Effector memory CD4-positive, alpha-beta T cell (primary cell): Measurements from ENCODE around the gene SORL1.
A peak's percentile ranks its signal among the peaks of the same experiment; 100 is the strongest.
"Not testable (repeated sequence)": the region's sequence is repeated elsewhere in the genome, so short reads cannot be mapped to it uniquely, and the experiment has no call there.

Experiments used
- DNase-seq, 3 donors: peaks; one replicate each; pipeline ENCODE4 v3.0.0-alpha.2; 2020
- H3K27ac ChIP-seq: 2 replicates; pipeline ENCODE4 v1.7.0; 2013; ENCODE audit warnings: mild to moderate bottlenecking, low read length, moderate library complexity; ENCODE audit not compliant: insufficient read depth, poor library complexity, severe bottlenecking
- H3K27me3 ChIP-seq: replicated peaks from 2 replicates; pipeline ENCODE4 v1.7.0; 2013; ENCODE audit warnings: mild to moderate bottlenecking, low read length; ENCODE audit not compliant: insufficient read depth, control insufficient read depth, poor library complexity, severe bottlenecking
- H3K36me3 ChIP-seq: 2 replicates; pipeline ENCODE4 v1.7.0; 2013; ENCODE audit warnings: mild to moderate bottlenecking, low read length, moderate library complexity; ENCODE audit not compliant: control insufficient read depth, insufficient read depth
- H3K4me1 ChIP-seq: 2 replicates; pipeline ENCODE4 v1.7.0; 2013; ENCODE audit warnings: low read length, mild to moderate bottlenecking; ENCODE audit not compliant: control insufficient read depth, insufficient read depth, poor library complexity, severe bottlenecking
- H3K4me3 ChIP-seq: 2 replicates; pipeline ENCODE4 v1.7.0; 2013; ENCODE audit warnings: low read length, low read depth, mild to moderate bottlenecking; ENCODE audit not compliant: insufficient read depth, poor library complexity, severe bottlenecking
- H3K9me3 ChIP-seq: 2 replicates; pipeline ENCODE4 v1.7.0; 2013; ENCODE audit warnings: mild to moderate bottlenecking, low read length, moderate library complexity; ENCODE audit not compliant: control insufficient read depth
- total RNA-seq, 3 donors: gene quantifications; one replicate each; lab custom pipeline; 2026; lab: John Stamatoyannopoulos, UW

The SORL1 gene, protein sequence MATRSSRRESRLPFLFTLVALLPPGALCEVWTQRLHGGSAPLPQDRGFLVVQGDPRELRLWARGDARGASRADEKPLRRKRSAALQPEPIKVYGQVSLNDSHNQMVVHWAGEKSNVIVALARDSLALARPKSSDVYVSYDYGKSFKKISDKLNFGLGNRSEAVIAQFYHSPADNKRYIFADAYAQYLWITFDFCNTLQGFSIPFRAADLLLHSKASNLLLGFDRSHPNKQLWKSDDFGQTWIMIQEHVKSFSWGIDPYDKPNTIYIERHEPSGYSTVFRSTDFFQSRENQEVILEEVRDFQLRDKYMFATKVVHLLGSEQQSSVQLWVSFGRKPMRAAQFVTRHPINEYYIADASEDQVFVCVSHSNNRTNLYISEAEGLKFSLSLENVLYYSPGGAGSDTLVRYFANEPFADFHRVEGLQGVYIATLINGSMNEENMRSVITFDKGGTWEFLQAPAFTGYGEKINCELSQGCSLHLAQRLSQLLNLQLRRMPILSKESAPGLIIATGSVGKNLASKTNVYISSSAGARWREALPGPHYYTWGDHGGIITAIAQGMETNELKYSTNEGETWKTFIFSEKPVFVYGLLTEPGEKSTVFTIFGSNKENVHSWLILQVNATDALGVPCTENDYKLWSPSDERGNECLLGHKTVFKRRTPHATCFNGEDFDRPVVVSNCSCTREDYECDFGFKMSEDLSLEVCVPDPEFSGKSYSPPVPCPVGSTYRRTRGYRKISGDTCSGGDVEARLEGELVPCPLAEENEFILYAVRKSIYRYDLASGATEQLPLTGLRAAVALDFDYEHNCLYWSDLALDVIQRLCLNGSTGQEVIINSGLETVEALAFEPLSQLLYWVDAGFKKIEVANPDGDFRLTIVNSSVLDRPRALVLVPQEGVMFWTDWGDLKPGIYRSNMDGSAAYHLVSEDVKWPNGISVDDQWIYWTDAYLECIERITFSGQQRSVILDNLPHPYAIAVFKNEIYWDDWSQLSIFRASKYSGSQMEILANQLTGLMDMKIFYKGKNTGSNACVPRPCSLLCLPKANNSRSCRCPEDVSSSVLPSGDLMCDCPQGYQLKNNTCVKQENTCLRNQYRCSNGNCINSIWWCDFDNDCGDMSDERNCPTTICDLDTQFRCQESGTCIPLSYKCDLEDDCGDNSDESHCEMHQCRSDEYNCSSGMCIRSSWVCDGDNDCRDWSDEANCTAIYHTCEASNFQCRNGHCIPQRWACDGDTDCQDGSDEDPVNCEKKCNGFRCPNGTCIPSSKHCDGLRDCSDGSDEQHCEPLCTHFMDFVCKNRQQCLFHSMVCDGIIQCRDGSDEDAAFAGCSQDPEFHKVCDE (N-terminal part only)
- 843 to 1,085 (median 918) reads per million in 3 donors for total RNA-seq

DNA sequence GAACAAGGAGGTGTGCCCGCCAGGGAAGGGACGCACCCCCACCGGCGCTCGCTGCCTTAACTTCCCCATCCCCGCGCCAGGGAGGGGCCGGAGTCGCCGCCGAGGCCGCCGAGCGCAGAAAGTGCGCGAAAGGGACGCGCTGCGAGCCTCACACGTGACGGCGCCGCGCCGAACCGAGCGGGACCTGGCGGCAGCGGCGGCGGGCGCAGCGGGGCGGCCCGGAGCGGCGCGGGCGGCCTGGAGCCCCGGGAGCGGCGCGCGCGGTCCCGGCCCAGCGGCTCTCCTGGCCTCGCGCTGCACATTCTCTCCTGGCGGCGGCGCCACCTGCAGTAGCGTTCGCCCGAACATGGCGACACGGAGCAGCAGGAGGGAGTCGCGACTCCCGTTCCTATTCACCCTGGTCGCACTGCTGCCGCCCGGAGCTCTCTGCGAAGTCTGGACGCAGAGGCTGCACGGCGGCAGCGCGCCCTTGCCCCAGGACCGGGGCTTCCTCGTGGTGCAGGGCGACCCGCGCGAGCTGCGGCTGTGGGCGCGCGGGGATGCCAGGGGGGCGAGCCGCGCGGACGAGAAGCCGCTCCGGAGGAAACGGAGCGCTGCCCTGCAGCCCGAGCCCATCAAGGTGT is at the start of gene SORL1:
SORL1 (plus strand) TSS at position 329 of the 623 bp plus-strand sequence; CDS start at position 347, 18 bp downstream.
- peak; percentile 49 to 60 (median 56) for DNase-seq
- peak within 1 kb of the TSS; percentile 83 for H3K27ac ChIP-seq
- peaks cover 52% of the 10 kb centered on the region for H3K4me1 ChIP-seq

DNA sequence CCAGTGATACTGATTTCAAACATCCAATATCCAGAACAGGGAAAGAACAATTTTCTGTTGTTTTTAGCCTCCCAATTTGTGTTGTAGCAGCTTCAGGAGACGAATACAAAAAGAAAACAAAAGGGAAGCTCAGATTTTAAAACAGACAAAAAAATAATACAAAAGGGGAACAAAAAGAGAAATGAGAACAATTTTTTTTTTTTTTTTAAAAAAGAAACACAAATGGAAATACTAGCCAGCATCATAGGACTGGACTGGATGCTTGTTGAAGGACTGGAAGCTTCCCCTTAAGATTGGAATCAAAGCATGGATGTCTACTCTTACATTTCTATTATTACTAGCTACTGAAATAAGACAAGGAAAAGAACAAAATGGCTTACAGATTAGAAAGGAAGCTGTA is 46.5 kb upstream of the SORL1 start:
- DNase-seq = no peak
- Histone ChIP-seq H3K27me3 (no peaks in the 10 kb centered on the region), H3K27ac (no peak overlapping the region), H3K4me1 (no peaks in the 10 kb centered on the region), H3K9me3 (no peaks in the 10 kb centered on the region), H3K4me3 (no peak overlapping the region), H3K36me3 (no peaks in the 10 kb centered on the region)

More for the DNA sequence above, at the start of gene SORL1:
- no peaks in the 10 kb centered on the region for H3K27me3 ChIP-seq
- no peaks in the 10 kb centered on the region for H3K9me3 ChIP-seq
- no peaks in the 10 kb centered on the region for H3K36me3 ChIP-seq
- H3K4me3 ChIP-seq = peak within 1 kb of the TSS; percentile 73

DNA sequence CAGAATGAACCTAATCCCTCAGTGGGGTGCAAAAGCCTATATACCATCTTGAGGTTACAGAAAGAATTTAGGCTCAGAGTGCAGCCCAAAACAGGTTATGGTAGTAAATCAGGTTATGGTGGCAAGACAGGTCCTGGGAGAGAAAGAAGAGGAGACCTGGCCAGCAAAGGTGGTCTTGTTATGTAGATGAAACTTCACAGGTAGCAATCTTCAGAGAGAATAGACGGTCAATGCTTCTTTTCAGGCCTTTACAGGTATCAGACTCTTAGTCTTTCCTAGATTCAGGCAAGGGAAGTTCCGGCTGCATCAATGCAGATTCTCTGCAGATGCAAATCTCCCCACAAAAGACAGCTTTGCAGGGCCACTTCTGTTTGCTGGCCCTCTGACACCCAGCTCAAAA is 45.8 kb upstream of the SORL1 start:
- Histone ChIP-seq H3K4me1 (no peaks in the 10 kb centered on the region), H3K9me3 (no peaks in the 10 kb centered on the region), H3K27me3 (no peaks in the 10 kb centered on the region), H3K27ac (no peak overlapping the region), H3K36me3 (no peaks in the 10 kb centered on the region), H3K4me3 (no peak overlapping the region)
- DNase-seq = no peak

DNA sequence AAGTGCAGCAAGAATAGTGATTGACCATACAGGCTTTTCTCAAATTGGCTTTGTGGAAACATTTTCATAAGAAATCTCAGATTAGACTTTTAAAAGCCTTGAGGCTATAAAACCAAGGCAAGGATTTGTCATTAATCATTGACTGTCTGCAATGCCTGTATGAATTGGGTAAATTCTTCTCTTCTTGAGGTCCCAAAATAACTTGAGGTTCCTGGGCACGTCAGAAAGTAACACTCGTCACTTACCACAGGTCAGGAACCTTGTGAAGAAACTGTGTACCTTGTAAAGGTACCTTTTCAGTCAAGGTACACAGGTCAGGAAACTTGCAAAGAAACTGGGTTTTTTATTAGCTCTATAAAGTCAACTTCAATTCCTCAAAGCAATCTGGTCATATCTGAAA is 43.3 kb upstream of the SORL1 start:
- no peaks in the 10 kb centered on the region for H3K27me3 ChIP-seq
- no peaks in the 10 kb centered on the region for H3K9me3 ChIP-seq
- no peaks in the 10 kb centered on the region for H3K36me3 ChIP-seq
- DNase-seq = no peak
- no peak overlapping the region for H3K27ac ChIP-seq
- H3K4me3 ChIP-seq = no peak overlapping the region
- no peaks in the 10 kb centered on the region for H3K4me1 ChIP-seq

DNA sequence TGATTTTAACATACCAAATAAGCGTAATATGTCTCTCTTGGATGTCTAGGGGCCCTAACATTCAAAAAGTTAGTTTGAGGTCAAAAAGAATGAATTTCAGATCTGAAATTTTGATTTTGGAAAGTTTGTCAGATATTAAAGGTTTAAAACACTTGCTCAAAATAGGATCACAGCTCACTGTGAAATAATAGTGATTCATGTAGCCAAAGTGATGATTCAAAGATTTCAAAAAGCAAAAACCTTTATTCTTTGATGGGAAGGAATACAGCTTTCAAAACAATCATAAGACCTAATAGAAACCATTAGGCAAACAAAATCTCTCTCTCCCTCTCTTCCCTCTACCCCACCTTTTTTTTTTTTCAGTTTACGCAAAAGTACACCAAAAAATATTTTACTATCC is 42.1 kb upstream of the SORL1 start:
- DNase-seq, H3K4me1 ChIP-seq: not testable (repeated sequence)

DNA sequence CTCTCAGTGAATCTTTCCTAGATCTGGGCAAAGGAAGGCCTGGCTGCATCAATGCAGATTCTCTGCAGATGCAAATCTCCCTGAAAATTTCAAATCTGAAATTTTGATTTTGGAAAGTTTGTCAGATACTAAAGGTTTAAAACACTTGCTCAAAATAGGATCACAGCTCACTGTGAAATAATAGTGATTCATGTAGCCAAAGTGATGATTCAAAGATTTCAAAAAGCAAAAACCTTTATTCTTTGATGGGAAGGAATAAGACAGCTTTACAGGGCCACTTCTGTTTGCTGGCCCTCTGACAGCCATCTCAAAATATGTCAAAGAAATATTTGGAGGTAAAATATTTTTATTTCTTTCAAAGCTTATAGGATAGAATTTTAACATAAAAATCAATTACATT is 40.8 kb upstream of the SORL1 start:
- not testable (repeated sequence) for H3K27ac ChIP-seq, H3K4me1 ChIP-seq, H3K36me3 ChIP-seq, H3K4me3 ChIP-seq, H3K27me3 ChIP-seq, H3K9me3 ChIP-seq, DNase-seq

More for the DNA sequence above, 42.1 kb upstream of the SORL1 start:
- H3K36me3 ChIP-seq, H3K27ac ChIP-seq, H3K27me3 ChIP-seq, H3K4me3 ChIP-seq, H3K9me3 ChIP-seq: not testable (repeated sequence)

DNA sequence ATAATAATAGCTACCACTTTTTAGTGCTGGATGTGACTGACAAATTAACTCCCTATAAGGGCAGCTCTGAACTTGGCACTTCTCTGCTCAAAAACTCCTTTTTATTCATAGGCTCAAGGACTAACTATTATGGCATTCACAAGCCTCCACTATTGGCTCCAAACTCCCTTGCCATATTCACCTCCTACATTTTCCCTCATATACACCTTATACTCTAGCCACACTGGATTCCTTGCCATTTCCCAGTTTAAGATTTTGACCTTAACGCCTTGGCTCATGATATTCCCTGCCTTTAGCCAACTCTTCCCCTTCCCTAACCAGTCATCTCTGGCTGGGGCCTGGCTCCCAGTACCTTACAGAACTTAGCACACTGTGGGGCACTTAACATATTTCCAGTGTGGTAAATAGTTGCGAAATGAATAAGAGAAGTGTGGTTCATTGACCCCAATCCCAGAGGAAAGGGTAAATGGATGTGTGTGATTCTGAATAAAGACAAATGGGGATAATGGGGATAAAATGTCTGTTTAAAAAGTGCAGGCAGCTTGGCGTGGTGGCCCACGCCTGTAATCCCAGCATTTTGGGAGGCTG is 40.0 kb upstream of the SORL1 start:
- no peak for DNase-seq
- Histone ChIP-seq H3K4me1 (peaks cover 3% of the 10 kb centered on the region), H3K4me3 (no peak overlapping the region), H3K36me3 (no peaks in the 10 kb centered on the region), H3K27ac (no peak overlapping the region), H3K9me3 (no peaks in the 10 kb centered on the region), H3K27me3 (no peaks in the 10 kb centered on the region)

DNA sequence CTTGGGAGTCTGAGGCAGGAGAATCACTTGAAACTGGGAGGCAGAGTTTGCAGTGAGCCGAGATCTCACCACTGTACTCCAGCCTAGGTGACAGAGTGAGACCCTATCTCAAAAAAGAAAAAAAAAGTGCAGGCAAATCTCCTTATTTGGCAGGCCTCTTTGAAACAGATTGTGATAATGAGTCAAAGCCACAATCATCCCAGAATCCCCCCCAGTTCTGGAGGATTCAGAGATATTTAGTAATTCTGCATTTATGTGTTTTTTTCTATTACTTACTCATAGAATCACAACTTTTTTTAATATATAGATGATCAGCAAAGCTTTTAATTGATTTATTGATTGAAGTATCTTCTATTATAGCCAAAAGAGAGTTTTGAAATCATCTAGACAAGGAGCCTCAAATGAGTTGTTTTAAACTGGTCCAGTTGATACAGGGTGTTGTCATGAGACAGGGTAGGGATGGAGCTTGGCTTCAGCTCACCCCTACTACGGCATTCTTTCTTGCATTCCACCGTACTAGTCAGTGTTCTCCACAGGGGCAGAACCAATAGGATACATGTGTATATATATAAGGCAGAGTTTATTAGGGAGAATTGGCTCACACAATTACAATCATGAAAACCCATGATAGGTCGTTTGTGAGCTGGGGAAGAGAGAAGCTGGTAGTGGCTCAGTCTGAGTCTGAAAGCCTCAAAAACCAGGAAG is 39.3 kb upstream of the SORL1 start:
- H3K4me3 ChIP-seq = no peak overlapping the region
- H3K36me3 ChIP-seq = no peaks in the 10 kb centered on the region
- no peak overlapping the region for H3K27ac ChIP-seq
- DNase-seq = no peak
- H3K27me3 ChIP-seq = no peaks in the 10 kb centered on the region
- peaks cover 11% of the 10 kb centered on the region for H3K4me1 ChIP-seq
- no peaks in the 10 kb centered on the region for H3K9me3 ChIP-seq
